ENCODE results near the gene PLEKHH2. TPM values are rescaled to one million over a fixed set of nuclear protein-coding genes. Genes with fewer than 3 reads are reported as not detected.

PLEKHH2 gene
- total and polyA plus RNA-seq, 8 donors, result 23.3 to 363 (median 229) TPM

- DNase-seq, result no peak
- no peaks in the 10 kb centered on the region for H3K4me1 ChIP-seq
- no peak for TF ChIP-seq CTCF (IDR thresholded peaks at IDR 0.05)
- intact Hi-C loops (cut with DNase I), result no loop called here
- H3K9me3 ChIP-seq, result no peaks in the 10 kb centered on the region
- no peaks in the 10 kb centered on the region for H3K27me3 ChIP-seq
- H3K4me3 ChIP-seq, result no peak overlapping the region
- ATAC-seq, result no peak
- peaks cover 0 to 6% of the 10 kb centered on the region in 2 donors for H3K36me3 ChIP-seq
- H3K27ac ChIP-seq, result no peak overlapping the region
Measured at GRCh38 chr2:43810888-43811287, 173.8 kb downstream of the PLEKHH2 start.

GRCh38 chr2:43812006-43812405 lies 174.9 kb downstream of the PLEKHH2 start:
- Histone ChIP-seq H3K36me3 (peaks cover 0 to 6% of the 10 kb centered on the region in 2 donors), H3K4me3 (no peak overlapping the region), H3K27me3 (no peaks in the 10 kb centered on the region), H3K9me3 (no peaks in the 10 kb centered on the region), H3K4me1 (no peaks in the 10 kb centered on the region), H3K27ac (no peak overlapping the region)
- TF ChIP-seq CTCF (IDR thresholded peaks at IDR 0.05), result no peak
- no peak for DNase-seq
- intact Hi-C loops (cut with DNase I), result no loop called here
- ATAC-seq, result no peak

GRCh38 chr2:43812947-43813346 lies 175.9 kb downstream of the PLEKHH2 start:
- no peak overlapping the region for H3K27ac ChIP-seq
- H3K4me1 ChIP-seq, result no peaks in the 10 kb centered on the region
- DNase-seq (no peak), ATAC-seq (no peak)
- peaks cover 0 to 6% of the 10 kb centered on the region in 2 donors for H3K36me3 ChIP-seq
- intact Hi-C loops (cut with DNase I), result no loop called here
- no peaks in the 10 kb centered on the region for H3K9me3 ChIP-seq
- H3K4me3 ChIP-seq, result no peak overlapping the region
- H3K27me3 ChIP-seq, result no peaks in the 10 kb centered on the region
- TF ChIP-seq CTCF (IDR thresholded peaks at IDR 0.05), result no peak

GRCh38 chr2:43814711-43815110 lies 177.7 kb downstream of the PLEKHH2 start:
- intact Hi-C loops (cut with DNase I), result no loop called here
- ATAC-seq, result no peak
- H3K36me3 ChIP-seq, result peaks cover 0 to 4% of the 10 kb centered on the region in 2 donors

More at GRCh38 chr2:43814711-43815110, 177.7 kb downstream of the PLEKHH2 start:
- Histone ChIP-seq H3K27me3 (no peaks in the 10 kb centered on the region), H3K4me1 (no peaks in the 10 kb centered on the region), H3K4me3 (no peak overlapping the region), H3K9me3 (no peaks in the 10 kb centered on the region), H3K27ac (no peak overlapping the region)
- DNase-seq, result no peak
- TF ChIP-seq CTCF (IDR thresholded peaks at IDR 0.05), result no peak

Other genes with a start within 250 kb of the PLEKHH2 start
- 10 to 100 TPM; 32.9 to 37.8 TPM for gene THADA, start 41.2 kb upstream of the PLEKHH2 start, total RNA-seq
- 10 to 100 TPM; 35.4 to 42.7 (median 37.8) TPM for gene THADA, start 41.2 kb upstream of the PLEKHH2 start, polyA plus RNA-seq (ENCODE audit: insufficient read length in 6 of 6)
- gene C1GALT1C1L, start 39.2 kb downstream of the PLEKHH2 start, total RNA-seq, result under 1 TPM; 0.39 to 0.41 TPM
- gene C1GALT1C1L, start 39.2 kb downstream of the PLEKHH2 start, polyA plus RNA-seq (ENCODE audit: insufficient read length in 6 of 6), result 1 to 10 TPM; 1.6 to 2.4 (median 2.0) TPM
- 10 to 100 TPM; 17.8 TPM for gene DYNC2LI1, start 136.8 kb downstream of the PLEKHH2 start, total RNA-seq
- 100 to 1,000 TPM in 2 of 6 donors, 10 to 100 TPM in 4; 83.2 to 105 (median 95.7) TPM for gene DYNC2LI1, start 136.8 kb downstream of the PLEKHH2 start, polyA plus RNA-seq (ENCODE audit: insufficient read length in 6 of 6)
- not detected for gene ABCG5, start 201.6 kb downstream of the PLEKHH2 start, total RNA-seq
- under 1 TPM; 0.18 to 0.52 (median 0.43) TPM for gene ABCG5, start 201.6 kb downstream of the PLEKHH2 start, polyA plus RNA-seq (ENCODE audit: insufficient read length in 6 of 6)
- not detected for gene ABCG8, start 201.7 kb downstream of the PLEKHH2 start, total RNA-seq
- 1 to 10 TPM in 1 of 6 donors, under 1 TPM in 5; 0.48 to 1.3 (median 0.68) TPM for gene ABCG8, start 201.7 kb downstream of the PLEKHH2 start, polyA plus RNA-seq (ENCODE audit: insufficient read length in 6 of 6)